CD4-positive, alpha-beta memory T cell (primary cell): ENCODE measurements around the gene MILR1. TPM values are rescaled to one million over a fixed set of nuclear protein-coding genes. Genes with fewer than 3 reads are reported as not detected.
A peak's percentile ranks its signal among the peaks of the same experiment; 100 is the strongest.

Experiments
- CTCF ChIA-PET: fragments of 350-600 bp; sonication (Branson Sonifier 250); formaldehyde crosslinking; loops from one replicate; lab custom pipeline; 2021; ENCODE audit warnings: inconsistent platforms; ENCODE audit not compliant: partially characterized antibody; lab: Charles Lee
- POLR2A ChIA-PET: fragments of 350-600 bp; sonication (Branson Sonifier 250); formaldehyde crosslinking; loops from one replicate; lab custom pipeline; 2021; ENCODE audit not compliant: partially characterized antibody; lab: Charles Lee
- DNase-seq, 5 donors: peaks; one replicate each; pipeline versions ENCODE4 v3.0.0 to v3.0.0-alpha.2; 2020 to 2022; ENCODE audit warnings: mixed read lengths in 1 of 5
- H3K27ac ChIP-seq: one replicate; pipeline ENCODE4 v1.7.0; 2013; ENCODE audit warnings: low read depth, low read length
- H3K27me3 ChIP-seq: 2 replicates; pipeline ENCODE4 v1.7.0; 2013; ENCODE audit warnings: mild to moderate bottlenecking, low read length, moderate library complexity; ENCODE audit not compliant: insufficient read depth
- H3K36me3 ChIP-seq: 2 replicates; pipeline ENCODE4 v1.7.0; 2013; ENCODE audit warnings: mild to moderate bottlenecking, low read length, moderate library complexity; ENCODE audit not compliant: insufficient read depth
- H3K4me1 ChIP-seq: 2 replicates; pipeline ENCODE4 v1.7.0; 2013; ENCODE audit warnings: mild to moderate bottlenecking, low read length, moderate library complexity; ENCODE audit not compliant: insufficient read depth
- H3K4me3 ChIP-seq, 2 donors: one replicate each; pipeline ENCODE4 v1.7.0; 2013; ENCODE audit warnings: low read length in 2 of 2, mild to moderate bottlenecking in 1 of 2
- H3K9me3 ChIP-seq, 2 donors: one replicate each; pipeline ENCODE4 v1.7.0; 2013; ENCODE audit warnings: low read length in 2 of 2, control low read depth in 1 of 2; ENCODE audit not compliant: control insufficient read depth in 1 of 2
- H3K27ac Mint-ChIP-seq, 7 donors: one replicate each; pipeline ENCODE4 v1.8.0; 2020 to 2021; ENCODE audit warnings: mixed read lengths in 7 of 7, mild to moderate bottlenecking in 6 of 7, inconsistent platforms in 3 of 7, moderate library complexity in 3 of 7
- H3K27me3 Mint-ChIP-seq, 2 donors: one replicate each; pipeline ENCODE4 v1.8.0; 2020 to 2021; ENCODE audit warnings: mixed read lengths in 2 of 2
- H3K36me3 Mint-ChIP-seq, 2 donors: one replicate each; pipeline ENCODE4 v1.8.0; 2020 to 2021; ENCODE audit warnings: mixed read lengths in 2 of 2, inconsistent platforms in 1 of 2, mild to moderate bottlenecking in 1 of 2
- H3K4me1 Mint-ChIP-seq, 4 donors: one replicate each; pipeline ENCODE4 v1.8.0; 2020 to 2021; ENCODE audit warnings: mixed read lengths in 4 of 4, mild to moderate bottlenecking in 1 of 4
- H3K4me3 Mint-ChIP-seq, 8 donors: one replicate each; pipeline ENCODE4 v1.8.0; 2020 to 2021; ENCODE audit warnings: mixed read lengths in 8 of 8, mild to moderate bottlenecking in 7 of 8, moderate library complexity in 6 of 8, inconsistent platforms in 3 of 8
- H3K9me3 Mint-ChIP-seq, 8 donors: one replicate each; pipeline ENCODE4 v1.8.0; 2020 to 2021; ENCODE audit warnings: mixed read lengths in 8 of 8, mild to moderate bottlenecking in 5 of 8, inconsistent platforms in 3 of 8, moderate library complexity in 1 of 8
- intact Hi-C: fragments of 100-400 bp; cut with micrococcal nuclease; formaldehyde crosslinking; loops from one replicate; pipeline ENCODE4 v1.15.1; 2023
- polyA plus RNA-seq, 2 donors: library from polyadenylated mRNA; unstranded; fragments of 300-500 nt; fragmentation: Illumina TruSeq; gene quantifications; one replicate each; pipeline ENCODE4 v1.2.3, GENCODE V29; 2021
- total RNA-seq, 2 experiments: library from RNA; stranded (reverse); gene quantifications; one replicate each; pipeline ENCODE4 v1.2.3, GENCODE V29; 2021

The MILR1 gene
- total and polyA plus RNA-seq, 4 experiments from 2014 or later = 0.55 to 0.90 TPM; not detected in 2

DNA sequence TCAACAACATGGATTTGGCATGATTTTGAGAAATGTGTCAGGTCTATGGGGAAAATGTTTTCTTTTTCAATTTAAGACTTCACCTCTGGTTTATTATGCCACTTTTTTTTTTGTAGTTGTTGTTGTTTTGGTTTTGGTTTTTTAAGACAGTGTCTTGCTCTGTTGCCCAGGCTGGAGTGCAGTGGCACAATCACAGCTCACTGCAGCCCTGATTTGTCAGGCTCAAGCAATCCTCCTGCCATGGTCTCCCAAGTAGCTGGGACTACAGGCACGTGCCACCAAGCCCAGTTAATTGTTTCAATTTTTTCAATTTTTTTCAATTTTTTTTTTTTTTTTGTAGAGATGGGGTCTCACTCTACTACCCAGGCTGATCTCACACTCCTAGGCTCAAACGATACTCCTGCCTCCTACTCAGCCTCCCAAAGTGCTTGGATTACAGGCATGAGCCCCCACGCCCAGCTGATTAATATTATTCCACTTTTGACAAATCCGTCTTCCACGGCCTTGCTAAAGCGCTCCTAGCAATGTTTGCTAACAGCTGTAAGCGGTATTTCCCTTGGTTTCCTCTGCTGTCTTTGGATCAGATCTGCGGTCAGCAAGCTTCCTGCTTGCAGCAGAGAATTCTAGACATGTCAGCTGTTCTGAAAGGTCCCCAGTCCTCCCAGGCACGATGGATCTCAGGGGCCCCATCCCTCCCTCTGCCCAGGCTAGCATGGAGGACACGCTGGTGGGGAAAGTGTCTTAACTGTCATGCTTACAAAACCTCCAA lies 7.0 kb upstream of the MILR1 start:
- peaks cover 13 to 34% (median 26%) of the 10 kb centered on the region in 4 donors for H3K4me1 Mint-ChIP-seq
- peaks cover 0 to 18% of the 10 kb centered on the region in 2 donors for H3K9me3 ChIP-seq
- intact Hi-C loops = no loop called here
- DNase-seq = peak; percentile 31 to 66 (median 39)
- peaks cover 3 to 9% of the 10 kb centered on the region in 2 donors for H3K36me3 Mint-ChIP-seq
- H3K27ac ChIP-seq = peak overlapping the region; percentile 28
- H3K4me3 ChIP-seq = peak overlapping the region in 1 of 2 donors; percentile 39
- H3K4me3 Mint-ChIP-seq = peak overlapping the region; percentile 72 to 92 (median 84)
- peaks cover 0 to 32% (median 25%) of the 10 kb centered on the region in 8 donors for H3K9me3 Mint-ChIP-seq
- ChIA-PET CTCF (interaction anchor here (1.0 to 3.0 kb wide), 2 partner anchors 22 to 50 kb away, joined by 3 to 15 read pairs; no protein-coding TSS in a partner anchor), POLR2A (interaction anchor here (1.2 to 3.2 kb wide), 4 partner anchors 14 to 64 kb away, joined by 3 to 27 read pairs (median 8); partner anchors contain the start of genes CEP95, DDX5 and POLG2)
- H3K4me1 ChIP-seq = peaks cover 26% of the 10 kb centered on the region
- peak overlapping the region; percentile 76 to 95 (median 92) for H3K27ac Mint-ChIP-seq
- no peaks in the 10 kb centered on the region for H3K27me3 Mint-ChIP-seq
- H3K27me3 ChIP-seq = no peaks in the 10 kb centered on the region
- H3K36me3 ChIP-seq = no peaks in the 10 kb centered on the region

DNA sequence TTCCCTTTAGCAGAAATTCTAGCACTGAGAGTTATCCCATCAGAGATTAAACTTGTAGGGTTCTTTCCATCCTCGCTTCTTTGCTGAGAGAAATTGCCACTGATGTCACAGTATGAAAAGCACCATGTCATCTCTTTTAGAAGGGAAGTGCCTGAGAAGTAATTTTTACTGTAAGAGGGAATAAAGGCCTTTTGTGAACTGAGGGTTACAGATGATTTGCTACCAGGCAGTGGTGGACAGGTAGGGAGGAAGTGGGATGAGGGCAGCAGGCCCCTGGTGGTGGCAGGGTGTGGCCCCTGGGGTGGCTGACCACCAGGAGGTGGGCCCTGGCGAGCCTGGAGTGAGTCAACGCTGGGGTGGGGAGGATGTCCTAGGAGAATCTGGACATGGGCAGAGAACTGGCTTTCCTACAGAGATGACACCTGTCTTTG lies 6.4 kb upstream of the MILR1 start:
- Histone ChIP-seq H3K27ac (peak overlapping the region; percentile 28), H3K4me3 (peak overlapping the region in 1 of 2 donors; percentile 39), H3K27me3 (no peaks in the 10 kb centered on the region), H3K36me3 (no peaks in the 10 kb centered on the region), H3K4me1 (peaks cover 26% of the 10 kb centered on the region), H3K9me3 (peaks cover 0 to 12% of the 10 kb centered on the region in 2 donors)
- CTCF ChIA-PET = interaction anchor here (0.7 to 3.0 kb wide), 5 partner anchors 23 to 50 kb away, joined by 3 to 15 read pairs (median 3); no protein-coding TSS in a partner anchor
- Mint-ChIP-seq H3K27me3 (no peaks in the 10 kb centered on the region), H3K4me3 (peak overlapping the region; percentile 72 to 92 (median 84)), H3K27ac (peak overlapping the region; percentile 76 to 95 (median 92)), H3K36me3 (peaks cover 3 to 8% of the 10 kb centered on the region in 2 donors), H3K9me3 (peaks cover 0 to 26% (median 19%) of the 10 kb centered on the region in 8 donors), H3K4me1 (peaks cover 13 to 38% (median 26%) of the 10 kb centered on the region in 4 donors)
- POLR2A ChIA-PET = interaction anchor here (1.2 to 3.2 kb wide), 4 partner anchors 14 to 63 kb away, joined by 3 to 27 read pairs (median 8); partner anchors contain the start of genes CEP95, DDX5 and POLG2
- intact Hi-C loops = no loop called here
- DNase-seq = no peak

DNA sequence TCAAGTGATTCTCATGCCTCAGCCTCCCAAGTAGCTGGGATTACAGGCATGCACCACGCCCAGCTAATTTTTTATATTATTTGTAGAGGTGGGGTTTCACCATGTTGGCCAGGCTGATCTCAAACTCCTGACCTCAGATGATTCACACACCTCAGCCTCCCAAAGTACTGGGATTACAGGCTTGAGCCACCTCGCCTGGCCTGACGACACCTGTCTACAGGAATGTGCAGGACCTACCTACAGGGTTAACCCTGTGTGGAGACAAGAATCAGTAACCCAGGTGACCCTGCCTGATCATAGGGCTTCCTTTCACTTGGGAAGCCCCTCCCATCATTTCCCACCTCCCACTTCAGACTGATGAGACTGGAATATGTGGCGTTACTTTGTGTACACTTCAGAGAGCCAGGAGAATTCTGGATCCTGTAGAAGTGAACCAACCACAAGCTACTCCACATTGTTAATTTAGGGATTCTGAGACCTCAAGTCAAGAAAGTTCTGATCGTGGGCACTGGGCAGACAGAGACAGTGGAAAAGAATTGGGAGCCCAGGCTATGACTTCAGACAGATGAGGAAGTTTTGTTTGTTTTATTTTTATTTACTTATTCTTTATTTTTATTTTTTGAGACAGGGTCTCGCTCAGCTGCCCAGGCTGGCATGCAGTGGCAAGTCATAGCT lies 5.7 kb upstream of the MILR1 start:
- no peak for DNase-seq
- Histone ChIP-seq H3K36me3 (no peaks in the 10 kb centered on the region), H3K27me3 (no peaks in the 10 kb centered on the region), H3K4me3 (no peak overlapping the region), H3K9me3 (peaks cover 0 to 5% of the 10 kb centered on the region in 2 donors), H3K27ac (no peak overlapping the region), H3K4me1 (peaks cover 26% of the 10 kb centered on the region)
- intact Hi-C loops = no loop called here
- Mint-ChIP-seq H3K36me3 (peaks cover 3 to 4% of the 10 kb centered on the region in 2 donors), H3K27me3 (no peaks in the 10 kb centered on the region), H3K27ac (peak overlapping the region in 3 of 7 donors; percentile 66 to 95 (median 92)), H3K4me3 (peak overlapping the region in 2 of 8 donors; percentile 87 to 92), H3K4me1 (peaks cover 13 to 38% (median 26%) of the 10 kb centered on the region in 4 donors), H3K9me3 (peaks cover 0 to 20% (median 13%) of the 10 kb centered on the region in 8 donors)
- CTCF ChIA-PET = interaction anchor here (0.7 to 3.0 kb wide), 4 partner anchors 24 to 49 kb away, joined by 3 to 15 read pairs (median 4); no protein-coding TSS in a partner anchor
- POLR2A ChIA-PET = interaction anchor here (0.7 to 3.2 kb wide), 4 partner anchors 13 to 63 kb away, joined by 3 to 27 read pairs (median 4); partner anchors contain the start of genes CEP95, DDX5 and POLG2

DNA sequence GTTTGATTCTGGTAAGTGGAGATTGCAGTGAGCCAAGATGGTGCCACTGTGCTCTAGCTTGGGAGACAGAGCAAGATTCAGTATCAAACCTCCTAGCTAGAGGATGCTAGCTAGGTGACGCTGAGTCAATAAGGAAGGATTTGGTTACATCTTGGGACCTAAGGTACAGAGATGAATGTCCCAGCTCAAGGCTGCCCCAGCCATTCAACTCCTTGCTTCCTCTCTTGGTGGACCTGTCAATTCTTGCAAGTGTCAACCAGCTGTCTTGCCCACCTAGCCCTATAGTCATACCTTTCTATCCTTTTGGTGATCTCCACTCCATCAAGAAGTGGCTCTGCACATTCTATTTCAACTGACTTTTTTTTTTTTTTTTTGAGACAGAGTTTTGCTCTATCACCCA lies 1.4 kb upstream of the MILR1 start:
- Histone ChIP-seq H3K9me3 (no peaks in the 10 kb centered on the region), H3K4me3 (no peak overlapping the region), H3K27me3 (no peaks in the 10 kb centered on the region), H3K36me3 (no peaks in the 10 kb centered on the region), H3K4me1 (peaks cover 9% of the 10 kb centered on the region), H3K27ac (no peak overlapping the region)
- intact Hi-C loops = no loop called here
- Mint-ChIP-seq H3K4me1 (peaks cover 9 to 24% (median 14%) of the 10 kb centered on the region in 4 donors), H3K4me3 (no peak overlapping the region), H3K9me3 (no peaks in the 10 kb centered on the region), H3K27ac (peak overlapping the region in 1 of 7 donors; percentile 36), H3K36me3 (no peaks in the 10 kb centered on the region), H3K27me3 (no peaks in the 10 kb centered on the region)
- DNase-seq = no peak
- ChIA-PET CTCF (interaction anchor here (0.8 to 1.7 kb wide), 3 partner anchors 26 to 45 kb away, joined by 3 to 4 read pairs (median 3); no protein-coding TSS in a partner anchor), POLR2A (no interaction called here)

DNA sequence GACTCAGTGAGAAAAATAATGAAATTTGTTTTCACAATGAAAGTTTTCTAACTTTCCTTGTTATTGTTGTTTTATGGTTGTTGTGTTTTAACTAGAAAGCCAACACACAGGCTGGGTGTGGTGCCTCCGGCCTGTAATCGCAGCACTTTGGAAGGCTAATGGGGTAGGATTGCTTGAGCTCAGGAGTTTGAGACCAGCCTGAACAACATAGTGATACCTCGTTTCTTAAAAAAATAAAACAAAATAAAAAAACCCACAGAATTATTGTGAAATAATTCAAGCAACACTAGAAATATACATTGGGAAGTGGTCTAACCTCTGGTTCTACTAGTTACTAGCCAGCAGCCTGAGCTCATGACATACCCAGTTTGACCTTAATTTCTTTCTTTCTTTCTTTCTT lies 630 bp downstream of the MILR1 start:
- Histone ChIP-seq H3K4me1 (no peaks in the 10 kb centered on the region), H3K9me3 (no peaks in the 10 kb centered on the region), H3K27ac (no peak overlapping the region), H3K36me3 (no peaks in the 10 kb centered on the region), H3K4me3 (no peak overlapping the region), H3K27me3 (no peaks in the 10 kb centered on the region)
- no peak for DNase-seq
- Mint-ChIP-seq H3K4me3 (peak overlapping the region in 1 of 8 donors; percentile 2), H3K4me1 (peaks cover 2 to 11% (median 4%) of the 10 kb centered on the region in 4 donors), H3K36me3 (no peaks in the 10 kb centered on the region), H3K9me3 (no peaks in the 10 kb centered on the region), H3K27ac (no peak overlapping the region), H3K27me3 (no peaks in the 10 kb centered on the region)
- ChIA-PET CTCF (interaction anchor here (0.8 to 1.4 kb wide), 3 partner anchors 29 to 41 kb away, joined by 3 to 6 read pairs (median 3); no protein-coding TSS in a partner anchor), POLR2A (no interaction called here)
- intact Hi-C loops = no loop called here

DNA sequence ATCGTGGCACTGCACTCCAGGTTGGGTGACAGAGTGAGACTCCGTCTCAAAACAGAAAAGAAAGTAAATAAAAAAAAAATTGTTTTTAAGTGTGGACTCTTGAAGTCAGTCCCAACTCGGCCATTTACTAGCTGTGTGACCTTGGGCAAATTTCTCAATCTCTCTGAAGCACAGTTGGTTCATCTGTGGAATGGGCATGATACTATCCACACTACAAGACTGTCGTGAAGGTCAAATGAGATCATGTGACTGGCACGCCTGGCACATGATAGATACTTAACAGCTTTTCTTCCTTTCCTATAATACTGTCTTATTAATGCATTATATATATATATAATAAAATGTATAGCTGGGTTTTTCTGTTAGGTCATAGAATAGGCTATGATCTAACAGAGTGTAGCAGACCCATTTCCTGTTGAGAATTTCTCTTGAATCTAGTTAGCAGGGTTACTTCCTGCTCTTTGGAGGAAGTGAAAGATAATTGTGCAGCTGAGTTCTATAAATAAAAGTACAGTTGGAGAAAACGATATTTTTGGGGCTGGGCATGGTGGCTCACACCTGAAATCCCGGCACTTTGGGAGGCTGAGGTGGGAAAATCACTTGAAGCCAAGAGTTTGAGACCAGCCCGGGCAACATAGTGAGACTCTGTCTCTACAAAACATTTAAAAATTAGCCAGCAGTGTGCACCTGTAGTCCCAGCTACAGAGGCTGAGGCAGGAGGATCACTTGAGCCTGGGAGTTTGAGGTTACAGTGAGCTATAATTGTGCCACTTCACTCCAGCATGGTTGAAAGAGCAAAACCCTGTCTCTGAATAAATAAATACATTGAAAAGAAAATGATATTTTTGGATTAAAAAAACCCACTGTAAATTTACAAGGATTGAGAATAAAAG lies 7.3 kb downstream of the MILR1 start:
- POLR2A ChIA-PET = interaction anchor here (0.9 to 5.8 kb wide), 10 partner anchors 13 to 682 kb away, joined by 3 to 45 read pairs (median 4); partner anchors contain the start of genes CEP95, DDX42, DDX5 and POLG2
- Mint-ChIP-seq H3K4me3 (peak overlapping the region in 7 of 8 donors; percentile 32 to 67 (median 62)), H3K27ac (peak overlapping the region in 6 of 7 donors; percentile 61 to 92 (median 85)), H3K9me3 (no peaks in the 10 kb centered on the region), H3K27me3 (no peaks in the 10 kb centered on the region), H3K36me3 (no peaks in the 10 kb centered on the region), H3K4me1 (peaks cover 8 to 23% (median 17%) of the 10 kb centered on the region in 4 donors)
- H3K36me3 ChIP-seq = no peaks in the 10 kb centered on the region
- H3K27ac ChIP-seq = no peak overlapping the region
- DNase-seq = peak in 3 of 5 donors; percentile 10 to 21 (median 19)
- no peaks in the 10 kb centered on the region for H3K27me3 ChIP-seq
- intact Hi-C loops = no loop called here
- H3K4me1 ChIP-seq = peaks cover 17% of the 10 kb centered on the region
- H3K9me3 ChIP-seq = no peaks in the 10 kb centered on the region
- no peak overlapping the region for H3K4me3 ChIP-seq
- CTCF ChIA-PET = interaction anchor here (1.1 to 4.3 kb wide), 2 partner anchors 36 kb away, joined by 3 to 25 read pairs; no protein-coding TSS in a partner anchor
